ENCODE measurements around the gene THAP12.

THAP12 gene

GRCh38 chr11:76361374-76361773 is 19.6 kb downstream of the THAP12 start:
- Histone ChIP-seq H3K36me3 (ENCODE audit: control insufficient read depth in 5 of 5, insufficient read depth in 5 of 5, low read length in 5 of 5) (peaks cover 3 to 16% (median 7%) of the 10 kb centered on the region in 5 donors), H3K9me3 (ENCODE audit: control insufficient read depth in 5 of 5, low read length in 5 of 5) (no peaks in the 10 kb centered on the region), H3K9ac (ENCODE audit: low read length in 5 of 5) (no peak overlapping the region), H3K4me1 (ENCODE audit: control insufficient read depth in 5 of 5, insufficient read depth in 5 of 5, low read length in 5 of 5) (peaks cover 0 to 11% (median 9%) of the 10 kb centered on the region in 5 donors), H3K27ac (ENCODE audit: low read depth, low read length) (peak overlapping the region; percentile 10), H3K27me3 (ENCODE audit: control insufficient read depth in 5 of 5, insufficient read depth in 4 of 5, low read length in 5 of 5) (no peaks in the 10 kb centered on the region), H3K4me3 (ENCODE audit: low read depth in 1 of 5, low read length in 5 of 5) (no peak overlapping the region)

DNA sequence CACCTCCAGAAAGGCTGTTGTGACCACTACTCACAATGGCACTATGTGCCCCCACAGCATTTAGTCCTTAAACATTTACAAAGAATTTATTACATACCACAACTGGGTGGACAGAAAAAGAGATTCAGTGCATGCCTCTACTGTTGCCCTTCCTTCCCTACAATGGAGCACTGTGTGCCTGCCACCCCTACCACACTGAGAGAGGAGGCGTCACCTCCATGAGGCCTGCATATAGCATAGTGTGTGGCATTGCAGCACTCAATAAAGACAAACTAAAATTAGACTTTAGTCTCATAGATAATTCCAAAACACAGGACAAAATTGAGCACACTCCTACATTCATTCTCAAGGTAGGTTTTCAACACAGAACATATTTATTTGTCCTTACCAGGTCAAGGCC is 25.8 kb downstream of the THAP12 start:
- H3K4me1 ChIP-seq (ENCODE audit: control insufficient read depth in 5 of 5, insufficient read depth in 5 of 5, low read length in 5 of 5) = no peaks in the 10 kb centered on the region
- H3K9ac ChIP-seq (ENCODE audit: low read length in 5 of 5) = no peak overlapping the region
- H3K36me3 ChIP-seq (ENCODE audit: control insufficient read depth in 5 of 5, insufficient read depth in 5 of 5, low read length in 5 of 5) = peaks cover 15 to 31% (median 29%) of the 10 kb centered on the region in 5 donors
- H3K27ac ChIP-seq (ENCODE audit: low read depth, low read length) = no peak overlapping the region
- no peaks in the 10 kb centered on the region for H3K9me3 ChIP-seq (ENCODE audit: control insufficient read depth in 5 of 5, low read length in 5 of 5)
- no peak overlapping the region for H3K4me3 ChIP-seq (ENCODE audit: low read depth in 1 of 5, low read length in 5 of 5)
- no peaks in the 10 kb centered on the region for H3K27me3 ChIP-seq (ENCODE audit: control insufficient read depth in 5 of 5, insufficient read depth in 4 of 5, low read length in 5 of 5)

DNA sequence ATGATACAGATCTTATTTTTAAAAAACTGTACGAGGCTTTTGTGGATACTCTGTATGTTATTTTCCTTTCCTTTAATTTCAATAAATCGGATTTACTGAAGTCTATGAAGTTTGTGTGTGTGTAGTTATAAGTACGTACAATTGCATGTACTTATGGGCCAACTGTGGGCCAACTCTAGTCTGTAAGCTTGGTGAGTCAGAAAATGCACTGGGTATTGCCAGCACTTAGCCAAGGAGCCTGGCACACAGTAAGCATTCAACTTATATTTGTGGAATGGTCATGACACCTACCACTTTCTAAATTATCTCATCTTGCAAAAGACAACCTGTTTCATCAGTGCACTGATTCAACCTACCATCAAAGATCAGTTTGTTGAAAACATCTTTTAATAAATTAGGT is 32.6 kb downstream of the THAP12 start:
- Histone ChIP-seq H3K36me3 (ENCODE audit: control insufficient read depth in 5 of 5, insufficient read depth in 5 of 5, low read length in 5 of 5) (peaks cover 4 to 14% (median 10%) of the 10 kb centered on the region in 5 donors), H3K4me3 (ENCODE audit: low read depth in 1 of 5, low read length in 5 of 5) (no peak overlapping the region), H3K9ac (ENCODE audit: low read length in 5 of 5) (no peak overlapping the region), H3K9me3 (ENCODE audit: control insufficient read depth in 5 of 5, low read length in 5 of 5) (no peaks in the 10 kb centered on the region), H3K27ac (ENCODE audit: low read depth, low read length) (no peak overlapping the region), H3K4me1 (ENCODE audit: control insufficient read depth in 5 of 5, insufficient read depth in 5 of 5, low read length in 5 of 5) (peaks cover 0 to 2% (median 0%) of the 10 kb centered on the region in 5 donors), H3K27me3 (ENCODE audit: control insufficient read depth in 5 of 5, insufficient read depth in 4 of 5, low read length in 5 of 5) (no peaks in the 10 kb centered on the region)

GRCh38 chr11:76347466-76347865 is 33.5 kb downstream of the THAP12 start:
- no peaks in the 10 kb centered on the region for H3K9me3 ChIP-seq (ENCODE audit: control insufficient read depth in 5 of 5, low read length in 5 of 5)
- no peak overlapping the region for H3K9ac ChIP-seq (ENCODE audit: low read length in 5 of 5)
- H3K4me1 ChIP-seq (ENCODE audit: control insufficient read depth in 5 of 5, insufficient read depth in 5 of 5, low read length in 5 of 5) = peaks cover 0 to 2% (median 0%) of the 10 kb centered on the region in 5 donors
- no peaks in the 10 kb centered on the region for H3K27me3 ChIP-seq (ENCODE audit: control insufficient read depth in 5 of 5, insufficient read depth in 4 of 5, low read length in 5 of 5)
- H3K27ac ChIP-seq (ENCODE audit: low read depth, low read length) = no peak overlapping the region
- H3K4me3 ChIP-seq (ENCODE audit: low read depth in 1 of 5, low read length in 5 of 5) = no peak overlapping the region
- peaks cover 0 to 11% (median 4%) of the 10 kb centered on the region in 5 donors for H3K36me3 ChIP-seq (ENCODE audit: control insufficient read depth in 5 of 5, insufficient read depth in 5 of 5, low read length in 5 of 5)

GRCh38 chr11:76339221-76339620 is 41.7 kb downstream of the THAP12 start:
- peak overlapping the region in 1 of 5 donors; percentile 19 for H3K9ac ChIP-seq (ENCODE audit: low read length in 5 of 5)
- no peaks in the 10 kb centered on the region for H3K36me3 ChIP-seq (ENCODE audit: control insufficient read depth in 5 of 5, insufficient read depth in 5 of 5, low read length in 5 of 5)
- no peak overlapping the region for H3K4me3 ChIP-seq (ENCODE audit: low read depth in 1 of 5, low read length in 5 of 5)
- peaks cover 10 to 33% (median 26%) of the 10 kb centered on the region in 5 donors for H3K4me1 ChIP-seq (ENCODE audit: control insufficient read depth in 5 of 5, insufficient read depth in 5 of 5, low read length in 5 of 5)
- H3K27me3 ChIP-seq (ENCODE audit: control insufficient read depth in 5 of 5, insufficient read depth in 4 of 5, low read length in 5 of 5) = no peaks in the 10 kb centered on the region
- H3K9me3 ChIP-seq (ENCODE audit: control insufficient read depth in 5 of 5, low read length in 5 of 5) = peaks cover 0 to 8% (median 3%) of the 10 kb centered on the region in 5 donors
- H3K27ac ChIP-seq (ENCODE audit: low read depth, low read length) = peak overlapping the region; percentile 64

GRCh38 chr11:76337923-76338322 is 43.0 kb downstream of the THAP12 start:
- Histone ChIP-seq H3K36me3 (ENCODE audit: control insufficient read depth in 5 of 5, insufficient read depth in 5 of 5, low read length in 5 of 5) (no peaks in the 10 kb centered on the region), H3K27ac (ENCODE audit: low read depth, low read length) (no peak overlapping the region), H3K9ac (ENCODE audit: low read length in 5 of 5) (no peak overlapping the region), H3K4me1 (ENCODE audit: control insufficient read depth in 5 of 5, insufficient read depth in 5 of 5, low read length in 5 of 5) (peaks cover 10 to 33% (median 26%) of the 10 kb centered on the region in 5 donors), H3K4me3 (ENCODE audit: low read depth in 1 of 5, low read length in 5 of 5) (no peak overlapping the region), H3K27me3 (ENCODE audit: control insufficient read depth in 5 of 5, insufficient read depth in 4 of 5, low read length in 5 of 5) (no peaks in the 10 kb centered on the region), H3K9me3 (ENCODE audit: control insufficient read depth in 5 of 5, low read length in 5 of 5) (peaks cover 0 to 8% (median 3%) of the 10 kb centered on the region in 5 donors)

GRCh38 chr11:76337469-76337868 is 43.5 kb downstream of the THAP12 start:
- Histone ChIP-seq H3K27me3 (ENCODE audit: control insufficient read depth in 5 of 5, insufficient read depth in 4 of 5, low read length in 5 of 5) (no peaks in the 10 kb centered on the region), H3K4me1 (ENCODE audit: control insufficient read depth in 5 of 5, insufficient read depth in 5 of 5, low read length in 5 of 5) (peaks cover 10 to 33% (median 26%) of the 10 kb centered on the region in 5 donors), H3K4me3 (ENCODE audit: low read depth in 1 of 5, low read length in 5 of 5) (no peak overlapping the region), H3K36me3 (ENCODE audit: control insufficient read depth in 5 of 5, insufficient read depth in 5 of 5, low read length in 5 of 5) (no peaks in the 10 kb centered on the region), H3K27ac (ENCODE audit: low read depth, low read length) (no peak overlapping the region), H3K9ac (ENCODE audit: low read length in 5 of 5) (no peak overlapping the region), H3K9me3 (ENCODE audit: control insufficient read depth in 5 of 5, low read length in 5 of 5) (peaks cover 0 to 8% (median 3%) of the 10 kb centered on the region in 5 donors)

DNA sequence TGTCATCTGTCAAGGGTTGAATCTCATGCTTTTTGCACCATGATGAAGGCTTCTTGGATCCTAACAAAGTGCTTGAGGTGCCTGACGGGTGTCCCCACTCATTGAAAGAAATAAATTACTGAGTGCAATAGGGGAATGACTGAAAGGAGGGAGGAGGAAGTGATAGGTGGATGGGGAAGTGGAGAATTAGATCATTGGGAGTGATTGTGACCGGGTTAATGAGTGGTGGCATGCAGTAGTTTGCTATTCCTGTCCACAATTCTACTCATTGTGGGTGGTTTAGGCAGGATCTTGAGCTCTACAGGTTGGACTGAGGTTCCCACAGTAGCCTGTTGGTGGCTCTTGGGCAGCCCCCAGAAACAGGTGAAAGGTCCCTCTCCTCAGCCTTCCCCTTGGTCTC is 44.3 kb downstream of the THAP12 start:
- Histone ChIP-seq H3K4me1 (ENCODE audit: control insufficient read depth in 5 of 5, insufficient read depth in 5 of 5, low read length in 5 of 5) (peaks cover 10 to 33% (median 26%) of the 10 kb centered on the region in 5 donors), H3K36me3 (ENCODE audit: control insufficient read depth in 5 of 5, insufficient read depth in 5 of 5, low read length in 5 of 5) (no peaks in the 10 kb centered on the region), H3K27ac (ENCODE audit: low read depth, low read length) (no peak overlapping the region), H3K27me3 (ENCODE audit: control insufficient read depth in 5 of 5, insufficient read depth in 4 of 5, low read length in 5 of 5) (no peaks in the 10 kb centered on the region), H3K9me3 (ENCODE audit: control insufficient read depth in 5 of 5, low read length in 5 of 5) (peaks cover 0 to 8% (median 3%) of the 10 kb centered on the region in 5 donors), H3K4me3 (ENCODE audit: low read depth in 1 of 5, low read length in 5 of 5) (no peak overlapping the region), H3K9ac (ENCODE audit: low read length in 5 of 5) (no peak overlapping the region)

DNA sequence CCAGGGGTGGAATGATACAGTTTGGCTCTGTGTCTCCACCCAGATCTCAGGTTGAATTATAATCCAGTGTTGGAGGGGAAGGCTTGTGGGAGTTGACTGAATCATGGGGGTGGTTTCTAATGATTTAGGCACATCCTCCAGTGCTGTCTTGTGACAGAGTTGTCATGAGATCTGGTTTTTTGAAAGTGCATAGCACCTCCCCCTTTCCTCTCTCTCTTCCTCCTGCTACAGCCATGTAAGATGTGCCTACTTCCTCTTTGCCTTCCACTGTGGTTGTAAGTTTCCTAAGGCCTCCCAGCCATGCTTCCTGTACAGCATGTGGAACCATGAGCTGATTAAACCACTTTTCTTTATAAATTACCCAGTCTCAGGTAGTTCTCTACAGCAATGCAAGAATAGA is 45.1 kb downstream of the THAP12 start:
- no peaks in the 10 kb centered on the region for H3K27me3 ChIP-seq (ENCODE audit: control insufficient read depth in 5 of 5, insufficient read depth in 4 of 5, low read length in 5 of 5)
- H3K9ac ChIP-seq (ENCODE audit: low read length in 5 of 5) = no peak overlapping the region
- no peaks in the 10 kb centered on the region for H3K36me3 ChIP-seq (ENCODE audit: control insufficient read depth in 5 of 5, insufficient read depth in 5 of 5, low read length in 5 of 5)
- H3K4me3 ChIP-seq (ENCODE audit: low read depth in 1 of 5, low read length in 5 of 5) = no peak overlapping the region
- H3K9me3 ChIP-seq (ENCODE audit: control insufficient read depth in 5 of 5, low read length in 5 of 5) = peaks cover 0 to 8% (median 3%) of the 10 kb centered on the region in 5 donors
- peaks cover 10 to 33% (median 26%) of the 10 kb centered on the region in 5 donors for H3K4me1 ChIP-seq (ENCODE audit: control insufficient read depth in 5 of 5, insufficient read depth in 5 of 5, low read length in 5 of 5)
- no peak overlapping the region for H3K27ac ChIP-seq (ENCODE audit: low read depth, low read length)

- Histone ChIP-seq H3K9ac (ENCODE audit: low read length in 5 of 5) (no peak overlapping the region), H3K4me3 (ENCODE audit: low read depth in 1 of 5, low read length in 5 of 5) (no peak overlapping the region), H3K27ac (ENCODE audit: low read depth, low read length) (no peak overlapping the region), H3K36me3 (ENCODE audit: control insufficient read depth in 5 of 5, insufficient read depth in 5 of 5, low read length in 5 of 5) (no peaks in the 10 kb centered on the region), H3K27me3 (ENCODE audit: control insufficient read depth in 5 of 5, insufficient read depth in 4 of 5, low read length in 5 of 5) (no peaks in the 10 kb centered on the region), H3K4me1 (ENCODE audit: control insufficient read depth in 5 of 5, insufficient read depth in 5 of 5, low read length in 5 of 5) (peaks cover 9 to 31% (median 24%) of the 10 kb centered on the region in 5 donors), H3K9me3 (ENCODE audit: control insufficient read depth in 5 of 5, low read length in 5 of 5) (peaks cover 0 to 8% (median 3%) of the 10 kb centered on the region in 5 donors)
Observed at GRCh38 chr11:76334826-76335389, 46.0 kb downstream of the THAP12 start.

Measured in subcutaneous abdominal adipose tissue (tissue), 5 donors.